ENCODE data around the gene CENPF.

DNA sequence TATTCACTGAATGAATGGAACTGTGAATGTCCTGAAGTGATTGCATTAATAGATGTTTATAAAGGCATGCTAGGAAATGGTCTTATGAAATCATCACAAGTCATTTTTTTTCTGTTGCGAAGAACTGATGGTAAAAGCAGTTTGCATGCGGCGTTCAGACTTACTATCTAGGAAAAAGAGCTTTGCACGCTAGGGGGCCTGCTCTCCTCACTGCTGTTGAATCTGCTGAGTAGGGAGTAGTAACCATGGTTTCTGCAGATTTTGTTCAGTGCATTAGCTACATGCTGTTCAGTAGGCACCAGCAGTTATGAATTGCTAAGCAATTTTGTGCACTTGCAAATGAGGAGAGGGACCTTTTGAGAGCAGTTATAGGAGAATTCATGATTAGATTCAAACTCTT, 57.9 kb downstream of the CENPF start:
- TF ChIP-seq, protein P1, sequence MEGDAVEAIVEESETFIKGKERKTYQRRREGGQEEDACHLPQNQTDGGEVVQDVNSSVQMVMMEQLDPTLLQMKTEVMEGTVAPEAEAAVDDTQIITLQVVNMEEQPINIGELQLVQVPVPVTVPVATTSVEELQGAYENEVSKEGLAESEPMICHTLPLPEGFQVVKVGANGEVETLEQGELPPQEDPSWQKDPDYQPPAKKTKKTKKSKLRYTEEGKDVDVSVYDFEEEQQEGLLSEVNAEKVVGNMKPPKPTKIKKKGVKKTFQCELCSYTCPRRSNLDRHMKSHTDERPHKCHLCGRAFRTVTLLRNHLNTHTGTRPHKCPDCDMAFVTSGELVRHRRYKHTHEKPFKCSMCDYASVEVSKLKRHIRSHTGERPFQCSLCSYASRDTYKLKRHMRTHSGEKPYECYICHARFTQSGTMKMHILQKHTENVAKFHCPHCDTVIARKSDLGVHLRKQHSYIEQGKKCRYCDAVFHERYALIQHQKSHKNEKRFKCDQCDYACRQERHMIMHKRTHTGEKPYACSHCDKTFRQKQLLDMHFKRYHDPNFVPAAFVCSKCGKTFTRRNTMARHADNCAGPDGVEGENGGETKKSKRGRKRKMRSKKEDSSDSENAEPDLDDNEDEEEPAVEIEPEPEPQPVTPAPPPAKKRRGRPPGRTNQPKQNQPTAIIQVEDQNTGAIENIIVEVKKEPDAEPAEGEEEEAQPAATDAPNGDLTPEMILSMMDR (IDR thresholded peaks at IDR 0.05; ENCODE audit: poor library complexity, severe bottlenecking) = peak; percentile 89
- peak; percentile 50 for TF ChIP-seq MXI1 (conservative IDR thresholded peaks at IDR 0.05; ENCODE audit: poor library complexity, severe bottlenecking)

All from neural cell (in vitro differentiated cells).